Ovary (tissue), 3 donors: Measurements from ENCODE around the gene ENSA.
"Not testable (repeated sequence)": the region's sequence is repeated elsewhere in the genome, so short reads cannot be mapped to it uniquely, and the experiment has no call there.

Source experiments
- CTCF ChIP-seq, 3 donors: fragments of 450-650 bp in 2 of 3; fragments of 200-600 bp in 1 of 3; IDR thresholded peaks; one replicate each; pipeline versions ENCODE4 v1.5.1 to v1.8.0; 2016 to 2022; ENCODE audit warnings: antibody characterized with exemption in 3 of 3, mild to moderate bottlenecking in 1 of 3
- EP300 ChIP-seq: sonication (generic); formaldehyde crosslinking; IDR thresholded peaks from one replicate; pipeline ENCODE4 v1.6.1; 2017; ENCODE audit warnings: antibody characterized with exemption
- POLR2A ChIP-seq: fragments of 450-650 bp; IDR thresholded peaks from one replicate; pipeline ENCODE4 v1.6.1; 2017; ENCODE audit warnings: antibody characterized with exemption, mild to moderate bottlenecking, moderate library complexity
- donor health status: DM: no; HTN: no; CAD: no.

GRCh38 chr1:150581437-150581836 is 48.0 kb downstream of the ENSA start:
- not testable (repeated sequence) for TF ChIP-seq CTCF (IDR thresholded peaks at IDR 0.05); POLR2A; EP300
